Stimulated activated CD4-positive, alpha-beta T cell treated with anti-CD3 and anti-CD28 coated beads, TNF-alpha, amount 100 ng/mL, for 4 hours (primary cell): Measurements from ENCODE around the gene ZNF839.
A peak's percentile ranks its signal among the peaks of the same experiment; 100 is the strongest.
"Not testable (repeated sequence)": the region's sequence is repeated elsewhere in the genome, so short reads cannot be mapped to it uniquely, and the experiment has no call there.

Experiments used
- DNase-seq, 3 experiments: peaks; one replicate each; pipeline ENCODE4 v3.0.0-alpha.2; 2020; ENCODE audit warnings: low read depth in 3 of 3

The ZNF839 gene

DNA sequence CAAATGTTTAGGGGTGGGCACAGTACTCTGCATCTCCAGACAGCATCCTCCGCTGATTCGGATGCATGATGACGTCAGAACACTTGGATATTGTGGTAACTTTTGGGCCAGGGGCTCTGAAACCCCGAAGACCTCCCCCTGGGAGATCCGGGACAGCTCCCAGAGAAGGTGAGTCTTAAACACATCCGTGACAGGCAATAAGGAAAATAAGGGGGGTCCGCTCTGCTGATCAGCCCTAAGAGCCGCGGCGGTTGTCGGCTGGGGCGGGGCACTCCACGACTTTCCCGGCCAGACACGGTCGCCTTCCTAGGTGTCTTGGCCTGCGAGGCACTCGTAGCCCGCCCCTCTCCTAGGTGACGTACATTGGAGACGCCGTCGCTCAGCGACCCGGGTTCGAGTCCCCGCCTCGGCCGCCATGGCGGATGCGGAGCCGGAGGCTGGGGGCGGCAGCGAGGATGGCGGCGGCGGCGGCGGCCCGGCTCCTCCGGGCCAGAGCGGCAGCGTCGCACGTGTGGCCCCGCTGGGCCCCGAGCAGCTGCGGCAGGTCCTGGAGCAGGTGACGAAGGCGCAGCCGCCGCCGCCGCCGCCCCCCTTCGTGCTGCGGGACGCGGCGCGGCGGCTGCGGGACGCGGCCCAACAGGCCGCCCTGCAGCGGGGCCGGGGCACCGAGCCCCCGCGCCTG is at the start of gene ZNF839:
Gene ZNF839, plus strand, starts transcription at position 396 of the 682 bp plus-strand sequence. Its CDS starts 20 bp downstream, at position 416.
- DNase-seq = peak; percentile 89 to 96 (median 89)

- no peak for DNase-seq
Measured at GRCh38 chr14:102272392-102272791, 47.2 kb upstream of the ZNF839 start.

DNA sequence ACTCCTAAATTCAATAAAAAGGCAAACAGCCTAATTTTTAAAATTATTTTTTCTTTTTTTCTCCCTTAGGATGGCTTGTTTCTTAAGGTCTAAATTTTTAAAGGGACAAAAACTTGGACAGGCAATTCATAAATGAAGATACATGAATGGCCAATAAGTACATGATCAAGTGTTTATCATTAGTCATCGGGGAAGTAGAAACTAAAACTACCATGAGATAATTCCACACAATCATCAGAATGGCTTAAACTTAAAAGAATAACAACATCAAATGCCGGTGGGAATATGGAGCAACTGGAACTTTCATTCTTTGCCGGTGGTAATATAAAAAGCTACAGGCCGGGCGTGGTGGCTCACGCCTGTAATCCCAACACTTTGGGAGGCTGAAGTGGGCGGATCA is 43.7 kb upstream of the ZNF839 start:
- no peak for DNase-seq

DNA sequence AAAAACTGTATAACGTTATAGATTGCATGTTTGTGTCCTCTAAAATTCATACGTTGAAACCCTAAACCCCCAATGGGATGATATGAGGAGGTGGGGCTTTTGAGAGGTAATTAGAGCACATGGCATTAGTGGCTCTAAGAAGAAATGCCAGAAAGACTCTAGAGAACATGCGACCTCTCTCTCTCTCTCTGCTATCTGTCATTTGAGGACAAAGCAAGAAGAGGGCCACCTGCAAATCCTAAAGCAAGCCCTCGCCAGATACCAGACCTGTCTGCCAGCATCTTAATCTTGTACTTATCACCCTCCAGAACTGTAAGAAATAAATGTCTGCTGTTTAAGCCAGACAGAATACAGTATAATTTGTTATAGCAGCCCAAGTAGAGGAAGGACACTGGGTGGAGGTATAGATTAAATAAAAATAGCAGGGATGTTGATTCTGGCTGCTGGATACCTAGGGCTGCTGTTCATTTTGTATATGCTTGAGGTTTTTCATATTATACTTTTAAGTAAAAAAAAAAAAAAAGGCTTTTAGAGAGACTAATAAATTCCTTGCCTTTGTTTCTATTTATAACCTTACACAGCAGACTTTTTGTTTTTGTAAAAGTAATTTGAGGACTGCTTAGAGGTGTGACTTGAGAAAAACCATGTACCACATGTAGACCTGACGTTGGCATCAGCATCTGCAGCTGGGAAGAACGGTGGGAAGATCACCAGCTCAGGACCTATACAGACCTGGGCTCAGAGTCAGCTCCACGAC is 41.5 kb upstream of the ZNF839 start:
- no peak for DNase-seq

DNA sequence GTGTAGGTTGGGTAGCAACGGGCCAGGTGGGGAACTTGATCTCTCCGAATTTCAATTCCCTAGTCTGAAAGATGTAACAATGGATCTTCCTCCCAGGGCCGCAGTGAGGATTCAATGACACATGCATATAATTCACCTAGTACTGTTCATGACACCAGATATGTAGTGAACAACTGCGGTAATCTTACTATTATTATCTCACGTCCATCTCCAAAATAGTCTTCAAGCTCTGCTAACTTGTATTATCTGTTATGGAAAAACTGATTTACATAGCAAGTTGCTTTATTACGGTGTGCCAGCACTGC is 41.0 kb upstream of the ZNF839 start:
- DNase-seq = no peak

- no peak for DNase-seq
Measured at GRCh38 chr14:102279282-102279681, 40.3 kb upstream of the ZNF839 start.

DNA sequence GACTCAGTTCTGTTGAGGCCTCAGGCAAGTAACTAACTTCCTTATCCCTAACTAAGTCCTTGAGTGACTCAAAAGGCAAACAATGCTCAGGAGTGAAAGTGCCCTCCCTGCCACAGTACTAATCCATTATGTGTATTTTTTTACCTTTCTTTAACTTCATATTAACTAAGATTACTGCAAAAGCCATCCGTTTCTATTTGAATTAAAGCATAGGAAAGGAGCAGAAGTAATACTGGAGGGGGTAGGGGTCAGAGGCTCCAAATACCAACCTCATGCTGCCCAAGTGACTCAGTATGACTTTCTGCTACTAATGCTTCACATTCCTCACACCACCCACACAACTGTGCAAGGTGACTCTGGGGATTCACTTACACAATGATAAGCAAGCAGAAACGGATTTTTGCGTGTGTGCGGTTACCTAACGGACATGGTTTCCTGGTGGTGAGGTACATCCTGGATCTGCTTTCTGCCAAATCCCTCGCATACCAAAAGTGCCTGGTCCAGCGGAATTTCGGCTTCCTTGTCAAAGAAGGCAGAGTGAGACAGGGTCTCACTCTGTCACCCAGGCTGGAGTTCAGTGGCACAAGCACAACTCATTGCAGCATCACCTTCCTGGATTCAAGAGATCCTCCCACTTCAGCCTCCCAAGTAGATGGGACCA is 39.7 kb upstream of the ZNF839 start:
- DNase-seq = no peak

- no peak for DNase-seq
Measured at GRCh38 chr14:102280376-102280962, 39.1 kb upstream of the ZNF839 start.

GRCh38 chr14:102282751-102283465 is 36.6 kb upstream of the ZNF839 start:
- no peak for DNase-seq

DNA sequence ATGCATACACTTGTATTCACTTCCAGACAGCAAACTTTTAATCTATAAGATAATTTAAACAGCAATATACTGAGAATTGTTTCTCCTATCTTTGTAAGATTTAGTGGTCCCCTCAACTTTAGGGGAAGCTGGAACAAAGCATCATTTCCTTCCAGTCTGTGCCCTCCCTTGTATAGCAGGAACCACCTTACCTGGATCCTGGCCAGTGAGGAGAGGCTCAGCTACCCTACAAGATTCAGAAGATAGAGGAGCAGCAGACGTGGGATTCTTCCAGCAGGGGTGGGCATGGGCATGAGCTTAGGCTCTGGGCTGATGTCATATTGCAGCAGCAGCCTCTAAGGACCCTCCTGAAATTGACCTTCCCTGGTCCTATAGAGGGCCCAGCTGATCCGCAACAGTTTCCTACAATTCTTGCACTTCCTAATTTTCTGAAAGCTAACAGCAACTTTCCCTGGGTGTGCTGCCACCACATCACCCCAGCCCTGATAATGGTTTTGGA is 35.9 kb upstream of the ZNF839 start:
- no peak for DNase-seq

- no peak for DNase-seq
Measured at GRCh38 chr14:102285106-102285505, 34.4 kb upstream of the ZNF839 start.

GRCh38 chr14:102288139-102288538 is 31.4 kb upstream of the ZNF839 start:
- DNase-seq = no peak

DNA sequence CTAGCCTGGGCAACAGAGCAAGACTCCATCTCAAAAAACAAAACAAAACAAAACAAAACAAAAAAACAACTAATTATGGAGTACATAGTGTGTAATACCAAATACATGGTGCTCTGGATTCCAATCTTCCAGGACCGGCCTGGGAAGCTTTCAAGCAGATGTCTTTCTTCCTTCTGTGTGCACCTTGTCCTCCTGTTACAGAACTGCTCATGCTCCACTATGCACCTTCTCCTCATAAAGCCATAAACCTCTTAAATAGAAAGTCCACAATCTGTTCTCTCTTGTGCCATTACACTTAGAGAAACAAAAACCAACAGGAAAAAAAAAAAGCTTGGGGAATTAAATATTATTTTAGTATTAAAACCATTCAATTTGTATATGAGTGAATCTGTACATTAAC is 27.1 kb upstream of the ZNF839 start:
- no peak for DNase-seq

GRCh38 chr14:102293781-102294180 is 25.8 kb upstream of the ZNF839 start:
- DNase-seq = no peak

DNA sequence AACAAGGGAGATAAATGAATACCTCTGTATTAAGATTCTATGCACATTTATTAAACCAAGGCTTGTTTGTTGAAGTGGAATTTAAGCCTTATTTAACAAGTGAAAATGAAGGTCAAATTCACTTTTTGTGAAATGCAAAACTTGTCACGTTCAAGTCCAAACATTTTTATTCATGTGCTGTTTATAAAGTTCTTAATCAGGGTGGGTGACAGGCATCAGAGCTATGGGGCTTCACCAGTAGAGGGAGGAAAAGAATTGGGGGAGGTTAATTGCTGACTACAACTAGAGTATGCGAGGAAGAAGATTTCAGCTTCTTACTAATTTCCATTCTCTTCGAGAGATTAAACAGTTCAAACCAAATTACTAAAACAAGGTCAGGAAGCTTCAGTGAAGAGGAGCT is 24.3 kb upstream of the ZNF839 start:
- DNase-seq = no peak

DNA sequence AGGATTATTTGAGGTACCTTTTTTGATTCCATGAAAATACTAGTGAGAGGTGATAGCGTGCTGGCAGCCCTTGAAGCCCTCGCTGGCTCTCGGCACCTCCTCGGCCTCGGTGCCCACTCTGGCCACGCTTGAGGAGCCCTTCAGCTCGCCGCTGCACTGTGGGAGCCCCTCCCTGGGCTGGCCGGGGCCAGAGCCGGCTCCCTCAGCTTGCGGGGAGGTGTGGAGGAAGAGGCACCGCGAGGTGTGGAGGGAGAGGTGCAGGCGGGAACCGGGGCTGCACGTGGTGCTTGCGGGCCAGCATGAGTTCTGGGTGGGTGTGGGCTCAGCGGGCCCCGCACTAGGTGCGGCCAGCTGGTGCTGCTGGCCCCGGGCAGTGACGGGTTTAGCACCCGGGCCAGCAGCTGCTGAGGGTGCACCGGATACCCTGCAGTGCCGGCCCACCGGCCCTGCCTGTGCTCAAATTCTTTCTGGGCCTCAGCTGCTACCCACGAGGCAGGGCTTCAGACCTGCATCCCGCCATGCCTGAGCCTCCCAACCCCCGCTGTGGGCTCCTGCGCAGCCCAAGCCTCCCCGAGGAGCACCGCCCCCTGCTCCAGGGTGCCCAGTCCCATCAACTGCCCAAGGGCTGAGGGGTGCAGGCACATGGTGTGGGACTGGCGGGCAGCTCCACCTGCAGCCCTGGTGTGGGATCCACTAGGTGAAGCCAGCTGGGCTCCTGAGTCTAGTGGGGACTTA is 21.9 kb upstream of the ZNF839 start:
- DNase-seq = no peak

GRCh38 chr14:102298303-102299070 is 21.1 kb upstream of the ZNF839 start:
- not testable (repeated sequence) for DNase-seq

- DNase-seq = no peak
Measured at GRCh38 chr14:102303664-102304063, 15.9 kb upstream of the ZNF839 start.

- peak; percentile 93 to 95 (median 94) for DNase-seq
Measured at GRCh38 chr14:102304611-102305506, 14.7 kb upstream of the ZNF839 start, which contains the start of gene MOK. Gene MOK, minus strand, starts transcription at chr14:102305164. Its CDS starts 196 bp downstream, at chr14:102304968.
